Upper lobe of left lung (tissue), 6 donors: ENCODE measurements around the gene SCAI. TPM values are rescaled to one million over a fixed set of nuclear protein-coding genes. Genes with fewer than 3 reads are reported as not detected.
"Not testable (repeated sequence)": the region's sequence is repeated elsewhere in the genome, so short reads cannot be mapped to it uniquely, and the experiment has no call there.

Experiments used
- ATAC-seq, 2 donors: fragments of 200-7000 bp; cut with Tn5 transposase; one replicate each; pipeline ENCODE4 v1.9.1; 2022; ENCODE audit warnings: mild to moderate bottlenecking in 2 of 2, moderate library complexity in 2 of 2; ENCODE audit not compliant: low FRiP score in 2 of 2
- DNase-seq, 2 donors: peaks; one replicate each; pipeline ENCODE4 v3.0.0-alpha.2; 2019 to 2020
- H3K27ac ChIP-seq, 4 donors: fragments of 200-600 bp; sonication (generic); one replicate each; pipeline ENCODE4 v1.5.1; 2016 to 2019
- H3K27me3 ChIP-seq, 4 donors: fragments of 200-600 bp; sonication (generic); one replicate each; pipeline ENCODE4 v1.5.1; 2017 to 2019
- H3K36me3 ChIP-seq, 4 donors: fragments of 200-600 bp; sonication (generic); one replicate each; pipeline ENCODE4 v1.5.1; 2016 to 2019
- H3K4me1 ChIP-seq, 4 donors: fragments of 200-600 bp; sonication (generic); one replicate each; pipeline ENCODE4 v1.5.1; 2018 to 2019
- H3K4me3 ChIP-seq, 4 donors: fragments of 200-600 bp; sonication (generic); one replicate each; pipeline ENCODE4 v1.5.1; 2017 to 2019; ENCODE audit warnings: mild to moderate bottlenecking in 2 of 4, moderate library complexity in 1 of 4
- H3K9me3 ChIP-seq, 4 donors: fragments of 200-600 bp; sonication (generic); one replicate each; pipeline ENCODE4 v1.5.1; 2018 to 2019
- EP300 ChIP-seq, 4 donors: sonication (generic); formaldehyde crosslinking; IDR thresholded peaks; one replicate each; pipeline ENCODE4 v1.5.1; 2017; ENCODE audit warnings: antibody characterized with exemption in 4 of 4, control low read depth in 2 of 4
- POLR2A ChIP-seq, 4 donors: fragments of 450-650 bp; IDR thresholded peaks; one replicate each; pipeline ENCODE4 v1.5.1; 2016 to 2017; ENCODE audit warnings: antibody characterized with exemption in 4 of 4, mild to moderate bottlenecking in 2 of 4
- POLR2AphosphoS5 ChIP-seq, 2 donors: sonication (generic); formaldehyde crosslinking; IDR thresholded peaks; one replicate each; pipeline ENCODE4 v1.5.1; 2017; ENCODE audit warnings: antibody characterized with exemption in 2 of 2
- WGBS, 2 donors: methylation state at CpG; one replicate each; pipeline ENCODE4 v1.1.5; 2017 to 2018; 5-methylcytosine and 5-hydroxymethylcytosine counted together
- total RNA-seq, 6 donors: library from RNA; depleted of rRNA in 4 of 6; stranded (reverse); fragments of >200 nt in 4 of 6; gene quantifications; one replicate each; pipeline versions ENCODE4 v1.1.0 to v1.2.1, GENCODE V29; 2016 to 2021
- TF ChIP-seq, protein P1 (sequence below), 6 experiments: fragments of 450-650 bp in 4 of 6; fragments of 200-600 bp in 2 of 6; sonication (generic) in 2 of 6; IDR thresholded peaks; one replicate each; pipeline ENCODE4 v1.5.1; 2016 to 2019; ENCODE audit warnings: antibody characterized with exemption in 6 of 6
- donor health status: DM: no; HTN: no; CAD: no; lungs with moderate emphysema.
- donor health status: DM: no; HTN: yes; CAD: no; lungs with severe emphysema.

The SCAI gene
- total RNA-seq, 6 donors from 2014 or later = 12.9 to 77.5 (median 23.4) TPM

- peaks cover 0 to 5% (median 0%) of the 10 kb centered on the region in 4 donors for H3K4me1 ChIP-seq
- no peak overlapping the region for H3K4me3 ChIP-seq
- DNase-seq (no peak), ATAC-seq (no peak)
- no peaks in the 10 kb centered on the region for H3K27me3 ChIP-seq
- H3K9me3 ChIP-seq = no peaks in the 10 kb centered on the region
- H3K36me3 ChIP-seq = peaks cover 0 to 83% (median 32%) of the 10 kb centered on the region in 4 donors
- no peak overlapping the region for H3K27ac ChIP-seq
- TF ChIP-seq POLR2A (IDR thresholded peaks at IDR 0.05) = no peak
- TF ChIP-seq EP300 (IDR thresholded peaks at IDR 0.05) = no peak
- TF ChIP-seq POLR2AphosphoS5 (IDR thresholded peaks at IDR 0.05) = no peak
- TF ChIP-seq, protein P1, sequence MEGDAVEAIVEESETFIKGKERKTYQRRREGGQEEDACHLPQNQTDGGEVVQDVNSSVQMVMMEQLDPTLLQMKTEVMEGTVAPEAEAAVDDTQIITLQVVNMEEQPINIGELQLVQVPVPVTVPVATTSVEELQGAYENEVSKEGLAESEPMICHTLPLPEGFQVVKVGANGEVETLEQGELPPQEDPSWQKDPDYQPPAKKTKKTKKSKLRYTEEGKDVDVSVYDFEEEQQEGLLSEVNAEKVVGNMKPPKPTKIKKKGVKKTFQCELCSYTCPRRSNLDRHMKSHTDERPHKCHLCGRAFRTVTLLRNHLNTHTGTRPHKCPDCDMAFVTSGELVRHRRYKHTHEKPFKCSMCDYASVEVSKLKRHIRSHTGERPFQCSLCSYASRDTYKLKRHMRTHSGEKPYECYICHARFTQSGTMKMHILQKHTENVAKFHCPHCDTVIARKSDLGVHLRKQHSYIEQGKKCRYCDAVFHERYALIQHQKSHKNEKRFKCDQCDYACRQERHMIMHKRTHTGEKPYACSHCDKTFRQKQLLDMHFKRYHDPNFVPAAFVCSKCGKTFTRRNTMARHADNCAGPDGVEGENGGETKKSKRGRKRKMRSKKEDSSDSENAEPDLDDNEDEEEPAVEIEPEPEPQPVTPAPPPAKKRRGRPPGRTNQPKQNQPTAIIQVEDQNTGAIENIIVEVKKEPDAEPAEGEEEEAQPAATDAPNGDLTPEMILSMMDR (IDR thresholded peaks at IDR 0.05) = no peak
Measured at GRCh38 chr9:124934290-124934689, 209.0 kb downstream of the SCAI start.

- WGBS, 2 donors = 76 to 91% methylated on average over 1 of the region's 1 CpG
- H3K27me3 ChIP-seq = no peaks in the 10 kb centered on the region
- H3K4me3 ChIP-seq = no peak overlapping the region
- no peak overlapping the region for H3K27ac ChIP-seq
- no peaks in the 10 kb centered on the region for H3K9me3 ChIP-seq
- no peak for DNase-seq
- TF ChIP-seq POLR2AphosphoS5 (IDR thresholded peaks at IDR 0.05) = no peak
- no peak for TF ChIP-seq POLR2A (IDR thresholded peaks at IDR 0.05)
- TF ChIP-seq, protein P1 (IDR thresholded peaks at IDR 0.05) = no peak
- TF ChIP-seq EP300 (IDR thresholded peaks at IDR 0.05) = no peak
- no peaks in the 10 kb centered on the region for H3K4me1 ChIP-seq
- H3K36me3 ChIP-seq = peaks cover 3 to 89% (median 40%) of the 10 kb centered on the region in 4 donors
- no peak for ATAC-seq
Measured at GRCh38 chr9:124932333-124932732, 211.0 kb downstream of the SCAI start.

- H3K9me3 ChIP-seq = no peaks in the 10 kb centered on the region
- no peak overlapping the region for H3K27ac ChIP-seq
- DNase-seq (no peak), ATAC-seq (no peak)
- peaks cover 3 to 89% (median 35%) of the 10 kb centered on the region in 4 donors for H3K36me3 ChIP-seq
- WGBS, 2 donors = 87 to 92% methylated on average over 3 of the region's 3 CpGs
- H3K4me3 ChIP-seq = no peak overlapping the region
- TF ChIP-seq POLR2AphosphoS5 (IDR thresholded peaks at IDR 0.05) (no peak), EP300 (IDR thresholded peaks at IDR 0.05) (no peak), POLR2A (IDR thresholded peaks at IDR 0.05) (no peak)
- TF ChIP-seq, protein P1 (IDR thresholded peaks at IDR 0.05) = no peak
- H3K27me3 ChIP-seq = no peaks in the 10 kb centered on the region
- H3K4me1 ChIP-seq = no peaks in the 10 kb centered on the region
Measured at GRCh38 chr9:124929464-124929863, 213.9 kb downstream of the SCAI start.

DNA sequence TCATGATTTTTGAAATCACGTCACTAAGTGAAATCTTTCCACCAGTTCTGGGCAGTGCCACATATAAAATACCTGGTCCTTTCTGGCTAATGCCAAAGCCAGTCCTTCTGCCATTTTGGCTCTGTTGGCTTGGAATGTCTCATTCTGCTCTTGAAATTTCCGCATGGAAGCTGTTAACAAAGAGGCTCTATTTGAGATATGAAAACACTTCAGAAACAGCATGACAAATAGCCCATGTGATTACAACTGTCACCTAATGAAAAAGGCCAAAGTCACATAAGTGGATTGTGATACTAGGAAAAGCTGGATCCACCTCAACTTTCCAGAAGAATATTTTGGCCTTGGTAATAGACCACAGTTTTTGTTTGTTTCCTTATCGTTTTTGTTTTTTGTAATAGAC, 215.2 kb downstream of the SCAI start:
- TF ChIP-seq, protein P1 (IDR thresholded peaks at IDR 0.05) = no peak
- TF ChIP-seq POLR2AphosphoS5 (IDR thresholded peaks at IDR 0.05) = no peak
- no peak for TF ChIP-seq EP300 (IDR thresholded peaks at IDR 0.05)
- no peak for TF ChIP-seq POLR2A (IDR thresholded peaks at IDR 0.05)
- ATAC-seq = no peak
- no peak overlapping the region for H3K27ac ChIP-seq
- H3K36me3 ChIP-seq = peaks cover 3 to 86% (median 31%) of the 10 kb centered on the region in 4 donors
- no peaks in the 10 kb centered on the region for H3K4me1 ChIP-seq
- no peaks in the 10 kb centered on the region for H3K9me3 ChIP-seq
- no peak overlapping the region for H3K4me3 ChIP-seq
- H3K27me3 ChIP-seq = no peaks in the 10 kb centered on the region
- 90 to 92% methylated on average over 3 of the region's 3 CpGs for WGBS, 2 donors
- DNase-seq = no peak

DNA sequence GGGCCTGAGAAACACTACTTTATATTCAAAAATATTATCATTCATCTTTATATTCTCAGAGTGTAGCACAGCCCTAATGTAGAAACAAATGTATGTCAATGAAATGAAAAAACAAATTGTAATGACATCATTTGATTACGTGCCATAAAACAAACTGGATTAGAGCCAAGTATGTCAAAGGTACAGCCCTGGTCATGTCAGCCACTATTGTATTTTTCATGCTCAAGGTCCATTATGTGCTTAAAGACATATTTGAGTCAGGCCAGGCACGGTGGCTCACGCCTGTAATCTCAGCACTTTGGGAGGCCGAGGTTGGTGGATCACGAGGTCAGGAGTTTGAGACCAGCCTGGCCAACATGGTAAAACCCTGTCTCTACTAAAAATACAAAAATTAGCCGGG, 222.9 kb downstream of the SCAI start:
- H3K27ac ChIP-seq, ATAC-seq, H3K4me1 ChIP-seq, H3K9me3 ChIP-seq, DNase-seq, H3K4me3 ChIP-seq, H3K27me3 ChIP-seq: not testable (repeated sequence)
- peaks cover 26 to 72% (median 35%) of the 10 kb centered on the region in 4 donors for H3K36me3 ChIP-seq
- WGBS, 2 donors = 82 to 83% methylated on average over 6 of the region's 6 CpGs
